ENCODE results near the gene HDAC4. TPM values are rescaled to one million over a fixed set of nuclear protein-coding genes. Genes with fewer than 3 reads are reported as not detected.

The HDAC4 gene
- total and polyA plus RNA-seq, 2 of the 8 experiments (the other 6 are each of a cell fraction or from before 2014, with no cell fraction given), result 15.4 to 31.5 TPM

DNA sequence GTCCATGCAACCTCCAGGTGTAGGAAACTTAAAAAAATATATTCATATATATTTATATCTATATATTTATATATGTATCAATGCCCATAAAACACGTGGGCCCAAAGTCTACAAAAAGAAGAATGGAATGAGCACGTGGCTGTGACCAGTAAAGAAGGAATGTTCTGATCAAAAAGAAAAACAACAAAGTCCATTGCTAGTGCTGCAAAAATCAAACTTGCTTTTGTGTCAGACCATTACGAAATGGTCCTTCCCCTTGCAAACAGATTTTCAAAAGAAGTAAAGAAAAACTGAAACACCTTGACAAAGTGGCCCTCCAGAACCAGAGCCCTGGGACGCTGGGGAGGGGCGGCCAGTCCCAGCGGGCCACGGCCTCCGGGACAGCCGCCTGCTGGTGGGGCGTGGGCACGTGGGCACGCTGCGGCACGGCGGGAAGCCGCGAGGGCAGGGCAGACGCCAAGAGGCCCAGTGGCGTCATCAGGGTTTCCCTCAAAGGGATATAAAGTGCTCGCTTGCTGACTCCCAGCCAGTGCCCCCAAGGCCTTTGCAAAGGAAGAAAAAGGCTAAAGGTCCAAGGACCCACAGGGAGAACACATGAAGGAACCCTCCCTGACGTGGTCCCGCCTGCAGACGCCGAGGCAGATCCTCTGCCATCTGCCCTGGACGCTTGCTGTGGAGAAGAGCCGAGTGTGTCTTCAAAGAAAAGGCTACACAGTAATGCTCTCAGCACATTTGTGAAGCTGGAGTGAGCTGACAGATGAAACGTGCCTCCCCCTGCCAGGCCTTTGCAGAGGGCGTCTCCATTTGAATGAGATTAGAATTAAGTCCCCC is 351.2 kb downstream of the HDAC4 start:
- H4K8ac ChIP-seq (ENCODE audit: extremely low read depth, insufficient read depth, low read length), result no peak overlapping the region; the same call in 1 of the 2 replicates
- WGBS, 2 experiments (ENCODE audit: extremely low coverage in 1 of 2, insufficient coverage in 1 of 2, insufficient read length in 1 of 2, insufficient replicate concordance in 2 of 2, low coverage in 1 of 2, low lambda C conversion rate in 2 of 2, missing lambda C conversion rate in 1 of 2), result 90% methylated on average over 26 of the region's 28 CpGs; no CpG with 5 or more reads in 1 of the 2 experiments
- POLR2A ChIA-PET (ENCODE audit: partially characterized antibody), result interaction anchor here (0.6 kb wide), 1 partner anchor 123 kb away, joined by 3 read pairs; no protein-coding TSS in a partner anchor
- H3K79me1 ChIP-seq (ENCODE audit: low read depth, low read length), result no peaks in the 10 kb centered on the region
- no peaks in the 10 kb centered on the region for H3K23me2 ChIP-seq (ENCODE audit: low read depth, low read length)
- H2AK5ac ChIP-seq (ENCODE audit: low read depth, low read length), result no peak overlapping the region
- no peak overlapping the region for H3K4me3 ChIP-seq (ENCODE audit: extremely low read depth in 1 of 4, insufficient read depth in 2 of 4, low read depth in 3 of 4, low read length in 4 of 4)
- no peaks in the 10 kb centered on the region for H3K9me3 ChIP-seq (ENCODE audit: insufficient read depth in 2 of 2, low read depth in 1 of 2, low read length in 1 of 2)
- H3K9ac ChIP-seq (replicated peaks in 1 of 4; ENCODE audit: extremely low read depth in 1 of 4, low read depth in 3 of 4, low read length in 3 of 4), result no peak overlapping the region
- no peak overlapping the region for H2BK12ac ChIP-seq (ENCODE audit: low read depth, low read length)
- no peak overlapping the region for H3K4me2 ChIP-seq (ENCODE audit: insufficient read depth in 1 of 2, low read depth in 2 of 2, low read length in 2 of 2)
- no peak overlapping the region for H2AFZ ChIP-seq (ENCODE audit: low read length)
- no peak for FAIRE-seq
- H2BK5ac ChIP-seq (ENCODE audit: low read depth, low read length), result no peak overlapping the region
- no peak overlapping the region for H2BK20ac ChIP-seq (ENCODE audit: low read length)
- no peaks in the 10 kb centered on the region for H3K79me2 ChIP-seq (ENCODE audit: control insufficient read depth in 1 of 2, insufficient read depth in 2 of 2, low read length in 2 of 2)
- H3K27me3 ChIP-seq (replicated peaks in 1 of 4; ENCODE audit: control insufficient read depth in 3 of 4, extremely low read depth in 1 of 4, insufficient read depth in 3 of 4, low read length in 3 of 4), result no peaks in the 10 kb centered on the region
- DNase-seq (ENCODE audit: low read depth in 1 of 2, low spot score in 2 of 2), result no peak
- peaks cover 0 to 8% (median 3%) of the 10 kb centered on the region in 4 experiments; a peak in 4 of 8 replicates for H3K36me3 ChIP-seq (ENCODE audit: control insufficient read depth in 2 of 4, insufficient read depth in 4 of 4, low read length in 3 of 4)
- no peak overlapping the region for H3K14ac ChIP-seq (ENCODE audit: insufficient read length)
- H2BK120ac ChIP-seq (replicated peaks; ENCODE audit: low read depth, low read length), result no peak overlapping the region
- H4K20me1 ChIP-seq (replicated peaks in 1 of 2; ENCODE audit: control insufficient read depth in 1 of 2, insufficient read depth in 2 of 2, low read length in 2 of 2), result peaks cover 0 to 3% of the 10 kb centered on the region in 2 experiments
- no peaks in the 10 kb centered on the region for H3K4me1 ChIP-seq (replicated peaks in 1 of 4; ENCODE audit: control insufficient read depth in 3 of 4, insufficient read depth in 4 of 4, low read length in 3 of 4)
- H2BK15ac ChIP-seq (ENCODE audit: low read length), result no peak overlapping the region
- H4K91ac ChIP-seq (replicated peaks; ENCODE audit: insufficient read length, low read length), result no peak overlapping the region
- no peak overlapping the region for H4K5ac ChIP-seq (ENCODE audit: insufficient read length, low read depth, low read length)
- no peak overlapping the region for H3K23ac ChIP-seq (ENCODE audit: insufficient read length)
- CTCF ChIA-PET (ENCODE audit: partially characterized antibody), result no interaction called here
- no peak overlapping the region for H3K27ac ChIP-seq (ENCODE audit: low read depth, low read length)
- H3K18ac ChIP-seq (ENCODE audit: extremely low read depth, low read length), result no peak overlapping the region
- H3K4ac ChIP-seq (replicated peaks; ENCODE audit: insufficient read length, low read depth, low read length), result no peak overlapping the region
- no peak overlapping the region for H3K56ac ChIP-seq (replicated peaks; ENCODE audit: insufficient read length, low read depth, low read length)
- TF ChIP-seq EGR1 (IDR thresholded peaks at IDR 0.05; ENCODE audit: borderline replicate concordance, low read depth, low read length), result no peak
- no peak for TF ChIP-seq POU5F1 (IDR thresholded peaks at IDR 0.05; ENCODE audit: low read depth, low read length)
- no peak for TF ChIP-seq ASH2L (IDR thresholded peaks at IDR 0.05; ENCODE audit: low read length)
- no peak for TF ChIP-seq HDAC2 (IDR thresholded peaks at IDR 0.05; ENCODE audit: borderline replicate concordance in 1 of 2, low read depth in 2 of 2, low read length in 2 of 2)
- TF ChIP-seq CEBPB (IDR thresholded peaks at IDR 0.05; ENCODE audit: low read depth, low read length), result no peak
- TF ChIP-seq ZNF274 (IDR thresholded peaks at IDR 0.05; ENCODE audit: borderline replicate concordance, extremely low read depth, low read length), result no peak
- no peak for TF ChIP-seq CHD2 (IDR thresholded peaks at IDR 0.05; ENCODE audit: low read length)
- no peak for TF ChIP-seq TAF1 (IDR thresholded peaks at IDR 0.05; ENCODE audit: low read depth, low read length)
- TF ChIP-seq SAP30 (IDR thresholded peaks at IDR 0.05; ENCODE audit: insufficient read depth, insufficient replicate concordance, low read length), result no peak
- TF ChIP-seq EP300 (IDR thresholded peaks at IDR 0.05; ENCODE audit: borderline replicate concordance in 1 of 2, low read depth in 2 of 2, low read length in 2 of 2), result no peak
- TF ChIP-seq, protein P1, sequence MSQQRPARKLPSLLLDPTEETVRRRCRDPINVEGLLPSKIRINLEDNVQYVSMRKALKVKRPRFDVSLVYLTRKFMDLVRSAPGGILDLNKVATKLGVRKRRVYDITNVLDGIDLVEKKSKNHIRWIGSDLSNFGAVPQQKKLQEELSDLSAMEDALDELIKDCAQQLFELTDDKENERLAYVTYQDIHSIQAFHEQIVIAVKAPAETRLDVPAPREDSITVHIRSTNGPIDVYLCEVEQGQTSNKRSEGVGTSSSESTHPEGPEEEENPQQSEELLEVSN (IDR thresholded peaks at IDR 0.05), result no peak
- TF ChIP-seq CBX5 (IDR thresholded peaks at IDR 0.05; ENCODE audit: low read depth, low read length), result no peak

Data from H1 (cell line).